GM18508 (cell line): ENCODE measurements around the gene IRGQ.
"Not testable (repeated sequence)": the region's sequence is repeated elsewhere in the genome, so short reads cannot be mapped to it uniquely, and the experiment has no call there.

ENCODE experiments used
- ATAC-seq: cut with Tn5 transposase; IDR thresholded peaks from one replicate; pipeline ENCODE4 v1.9.1; 2021; ENCODE audit warnings: moderate number of reproducible peaks; ENCODE audit not compliant: insufficient read depth, unreplicated experiment

The IRGQ gene

DNA sequence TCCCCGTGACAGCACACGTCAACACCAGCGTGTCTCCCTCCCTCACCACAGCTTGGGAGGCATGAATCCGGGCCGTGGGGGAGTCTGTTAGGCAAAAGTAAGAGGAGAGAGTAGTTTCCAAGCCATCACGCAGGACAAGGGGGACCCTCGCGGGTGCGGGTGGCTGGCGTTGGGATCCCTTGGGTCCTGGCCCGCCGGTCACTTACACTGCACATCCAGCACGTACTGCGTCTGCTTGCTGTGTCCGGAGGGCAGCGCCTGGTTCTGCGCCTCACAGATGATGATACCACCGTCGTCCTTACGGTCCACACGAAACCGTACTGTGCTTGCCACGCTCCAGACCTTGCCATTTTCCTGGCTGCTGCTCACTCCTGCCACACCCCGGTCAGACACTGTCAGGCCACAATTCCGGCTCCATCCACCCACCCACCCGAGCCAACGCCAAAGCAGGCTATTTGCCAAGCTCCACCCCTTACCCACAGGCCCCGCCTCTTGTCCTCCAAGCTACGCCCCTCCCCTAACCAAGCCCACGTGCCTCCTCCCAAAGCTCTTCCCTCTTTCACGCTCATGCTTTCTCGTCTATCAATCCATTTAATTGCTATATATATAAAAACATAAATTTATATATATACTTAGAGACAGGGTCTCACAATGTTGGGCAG is 30.1 kb upstream of the IRGQ start:
- ATAC-seq = no peak

GRCh38 chr19:43624933-43625332 is 29.0 kb upstream of the IRGQ start:
- no peak for ATAC-seq

DNA sequence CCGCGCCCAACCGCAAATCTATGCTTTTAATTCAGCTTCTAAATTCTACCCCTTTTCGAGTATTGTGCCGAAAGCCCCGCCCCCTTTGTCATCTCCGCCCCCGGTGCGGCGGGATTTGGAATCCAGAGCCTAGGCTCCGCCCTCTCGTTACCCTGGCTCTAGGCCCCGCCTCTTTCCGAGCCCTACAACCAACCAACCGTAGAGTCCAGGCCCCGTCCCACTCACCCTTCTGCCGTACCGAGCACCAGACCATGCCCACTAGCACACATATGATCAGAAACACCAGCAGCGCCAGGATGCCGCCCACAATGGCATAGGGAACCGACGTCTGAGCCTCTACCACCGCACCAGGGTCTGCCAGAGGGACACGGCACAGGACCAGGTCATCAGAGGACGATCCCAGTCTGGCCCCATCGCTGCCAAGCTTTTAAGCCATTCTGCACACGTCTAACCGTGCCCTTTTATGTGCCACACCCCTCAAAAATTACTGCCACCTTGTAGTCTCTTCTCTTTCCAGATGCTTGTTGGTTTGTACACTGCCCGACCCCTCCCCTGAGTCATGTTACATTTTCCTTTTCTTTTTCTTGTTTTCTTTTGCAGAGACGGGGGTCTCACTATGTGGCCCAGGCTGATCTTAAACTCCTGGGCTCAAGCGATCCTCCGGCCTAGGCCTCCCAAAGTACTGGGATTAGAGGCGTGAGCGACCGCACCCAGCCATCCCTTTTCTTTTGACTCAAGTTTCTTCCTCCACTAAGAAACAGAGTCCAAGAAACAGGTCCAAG is 28.1 kb upstream of the IRGQ start:
- no peak for ATAC-seq

DNA sequence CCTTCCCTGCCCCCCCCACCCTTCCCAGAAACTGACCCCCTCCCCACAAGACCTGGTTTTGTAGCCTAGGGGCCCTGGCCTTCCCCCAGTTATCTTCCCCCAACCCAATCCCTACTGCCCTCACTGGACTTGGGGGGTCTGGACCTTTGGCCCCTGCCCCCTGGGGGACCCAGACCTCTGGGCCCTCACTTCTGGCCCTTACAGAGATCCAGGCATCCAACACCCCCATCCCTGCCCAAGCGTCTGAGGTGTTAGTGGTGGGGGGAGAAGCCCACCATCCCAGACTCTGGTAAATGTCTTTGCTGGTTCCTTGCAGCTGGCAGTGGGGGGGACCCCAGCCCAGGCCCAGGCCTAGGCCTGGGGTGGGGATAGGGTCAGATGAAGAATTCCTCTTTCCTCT is 27.0 kb upstream of the IRGQ start:
- ATAC-seq = no peak

DNA sequence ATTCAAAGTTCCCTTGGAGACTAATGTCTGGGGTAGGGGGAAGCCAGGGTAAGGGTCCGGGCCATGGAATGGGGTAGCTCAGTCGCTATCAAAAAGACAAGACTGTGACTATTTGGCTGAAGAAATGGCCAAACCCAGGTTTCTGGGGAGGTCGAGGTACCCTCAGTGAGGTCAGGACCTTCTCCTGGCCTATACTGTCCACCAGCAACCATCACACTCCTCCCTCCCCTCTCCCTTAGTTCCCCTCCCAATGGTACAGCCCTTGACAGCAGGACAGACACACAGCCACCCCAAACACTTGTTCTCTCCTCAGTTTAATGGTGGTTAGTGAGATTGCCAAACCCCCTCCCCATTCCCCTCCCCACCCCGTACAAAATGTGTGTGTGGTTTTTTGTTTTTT is 26.1 kb upstream of the IRGQ start:
- no peak for ATAC-seq

DNA sequence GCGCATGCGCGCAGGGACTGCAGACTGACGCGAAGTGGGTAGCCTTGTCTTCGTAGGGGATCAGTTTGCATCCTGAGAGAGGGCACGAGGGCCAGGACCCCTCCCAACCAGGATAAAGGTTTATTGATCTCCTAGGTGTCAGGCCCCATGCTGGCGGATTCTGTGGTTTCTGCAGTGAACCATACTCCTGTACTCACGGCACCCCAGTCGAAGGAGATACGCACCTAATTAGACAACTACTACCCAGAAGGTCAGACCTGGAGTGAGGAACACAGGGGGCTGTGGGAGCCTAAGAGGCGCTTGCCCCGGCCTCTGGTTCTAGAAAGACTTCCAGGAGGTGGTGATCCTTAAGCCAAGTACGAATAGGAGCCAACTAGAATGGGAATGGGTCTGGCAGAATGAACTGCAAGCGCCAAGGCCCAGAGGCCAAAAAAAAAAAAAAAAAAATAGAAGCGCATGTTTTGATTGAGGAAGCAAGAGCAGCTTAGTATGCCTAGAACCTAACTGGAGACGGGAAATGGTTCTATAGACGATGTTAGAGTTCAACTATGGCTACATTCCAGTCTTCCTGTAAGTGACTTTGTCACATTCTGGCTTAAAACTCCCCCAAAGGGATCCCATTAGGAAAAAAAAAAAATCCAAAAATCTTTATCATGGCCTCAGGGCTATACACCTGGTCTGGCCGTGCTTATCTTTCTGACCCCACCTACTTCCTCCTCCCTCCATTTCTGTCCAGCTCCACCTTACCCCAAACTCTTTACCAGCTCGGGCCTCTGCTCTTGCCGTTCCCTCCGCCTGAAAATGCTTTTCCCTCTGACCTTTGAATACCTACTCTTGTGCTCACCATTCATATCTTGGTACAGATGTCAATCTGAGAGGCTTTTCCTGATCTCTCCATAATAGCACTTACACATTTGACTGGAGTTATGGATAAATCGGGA is 24.4 kb upstream of the IRGQ start:
- no peak for ATAC-seq

GRCh38 chr19:43619262-43620060 is 23.5 kb upstream of the IRGQ start, which contains the start of gene ZNF428:
Gene ZNF428 (minus strand): TSS chr19:43619629. CDS start chr19:43614304, 5,325 bp downstream.
- ATAC-seq = no peak

GRCh38 chr19:43618921-43619261 is 23.0 kb upstream of the IRGQ start:
- ATAC-seq = no peak

GRCh38 chr19:43616954-43617353 is 21.0 kb upstream of the IRGQ start:
- ATAC-seq = no peak

DNA sequence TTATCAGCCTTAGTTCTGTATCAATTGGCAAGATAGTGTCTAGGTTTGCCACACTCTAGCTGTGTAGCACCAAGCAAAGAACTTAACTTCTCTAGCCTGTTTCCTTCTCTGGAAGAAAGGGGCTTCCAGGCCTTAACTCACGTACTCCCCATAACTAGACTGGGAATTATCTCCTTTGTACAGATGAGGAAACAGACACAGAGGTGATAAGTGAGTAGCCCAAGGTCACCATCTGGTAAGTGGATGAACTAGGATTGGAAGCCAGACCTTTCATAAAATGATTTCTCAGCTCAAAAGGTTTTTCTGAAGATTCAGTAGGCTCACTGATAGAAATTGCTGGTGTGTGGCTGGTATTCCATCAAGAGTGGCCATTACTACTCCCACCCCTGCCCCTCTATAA is 20.4 kb upstream of the IRGQ start:
- no peak for ATAC-seq

- no peak for ATAC-seq
Observed at GRCh38 chr19:43612374-43612773, 16.4 kb upstream of the IRGQ start.

DNA sequence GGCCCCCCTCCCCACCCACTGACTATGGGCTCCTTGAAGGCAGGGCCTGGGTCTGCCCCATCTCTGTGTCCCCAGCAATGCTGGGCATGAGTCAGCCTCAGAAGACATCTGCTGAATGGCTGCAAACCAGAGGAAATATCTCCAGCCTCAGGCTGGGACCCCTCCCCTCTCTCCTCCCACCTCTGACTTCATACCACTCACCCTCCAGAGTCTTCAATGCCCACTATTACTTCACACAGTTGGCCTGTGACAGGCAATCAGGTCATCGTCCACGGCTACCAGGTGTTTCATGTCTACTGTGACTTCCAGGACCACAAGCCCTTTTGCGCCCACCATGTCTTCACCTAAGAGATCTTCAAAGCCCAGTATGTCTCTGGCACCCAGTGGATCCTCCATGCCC is 15.9 kb upstream of the IRGQ start, which contains the start of gene SRRM5:
Gene SRRM5, plus strand, starts transcription at position 301 of the 400 bp plus-strand sequence. Its CDS starts 34 bp downstream, at position 335.
- no peak for ATAC-seq

DNA sequence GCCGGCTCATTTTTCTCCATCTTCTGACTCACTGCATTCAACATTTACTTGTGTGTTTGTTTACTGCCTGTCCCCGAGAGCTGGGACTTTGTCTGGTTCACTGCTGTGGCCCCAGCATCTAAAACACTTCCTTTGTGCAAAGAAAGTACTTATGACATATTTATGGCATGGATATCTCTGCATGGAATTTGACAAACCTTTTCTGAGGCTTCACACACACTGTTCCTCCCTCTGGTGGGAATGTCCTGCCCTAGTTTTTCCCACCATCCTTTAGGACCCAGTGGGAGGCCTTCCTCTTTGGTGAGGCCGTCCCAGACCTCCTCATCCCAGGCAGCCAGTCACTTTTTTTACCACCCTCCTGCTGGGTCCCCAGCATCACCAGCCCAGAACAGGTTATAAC is 14.6 kb upstream of the IRGQ start:
- no peak for ATAC-seq

- ATAC-seq = no peak
Observed at GRCh38 chr19:43609872-43610271, 13.9 kb upstream of the IRGQ start.

DNA sequence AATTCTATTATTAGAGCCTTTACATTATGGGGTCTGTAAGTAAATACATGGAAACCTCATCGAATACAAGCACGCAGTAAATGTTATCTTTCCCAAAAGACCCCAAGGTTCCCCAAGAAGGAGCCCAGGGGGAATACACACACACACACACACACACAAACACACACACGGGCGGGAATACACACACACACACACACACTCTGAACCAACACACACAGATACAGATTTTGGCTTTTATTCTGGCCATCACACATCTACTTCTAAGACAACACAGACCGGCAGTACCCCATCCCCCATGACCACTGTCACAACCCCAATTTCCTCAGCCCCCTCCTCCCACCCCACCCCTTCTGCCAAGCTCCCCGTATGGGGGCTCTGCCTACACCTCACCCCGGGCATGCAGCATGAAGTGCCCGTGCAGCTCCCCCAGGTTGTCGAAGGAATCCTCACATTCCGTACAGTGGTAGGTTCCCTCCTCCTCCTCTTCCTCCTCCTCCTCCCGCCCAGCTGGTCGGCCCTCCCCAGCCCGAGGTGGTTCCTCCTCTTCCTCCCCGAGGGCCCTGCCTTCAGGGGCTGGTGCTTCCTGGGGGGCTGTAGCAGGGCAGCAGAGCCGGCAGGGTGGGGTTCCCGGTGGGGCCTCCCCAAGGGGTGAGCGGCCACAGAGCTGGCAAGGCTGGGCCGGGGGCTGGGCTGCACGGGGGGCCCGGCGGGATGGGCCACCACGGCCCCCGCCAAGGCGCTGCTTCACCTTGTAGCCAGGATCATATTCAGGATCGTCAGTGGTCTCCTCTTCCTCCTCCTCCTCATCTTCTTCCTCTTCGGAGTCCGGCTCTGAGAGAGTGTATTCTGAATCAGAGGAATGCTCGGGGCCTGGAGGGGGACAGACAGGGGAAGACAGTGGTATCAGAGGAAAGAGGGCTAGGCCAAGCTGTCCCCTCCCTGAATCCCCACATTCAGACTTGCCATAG is 11.6 kb upstream of the IRGQ start:
- no peak for ATAC-seq

DNA sequence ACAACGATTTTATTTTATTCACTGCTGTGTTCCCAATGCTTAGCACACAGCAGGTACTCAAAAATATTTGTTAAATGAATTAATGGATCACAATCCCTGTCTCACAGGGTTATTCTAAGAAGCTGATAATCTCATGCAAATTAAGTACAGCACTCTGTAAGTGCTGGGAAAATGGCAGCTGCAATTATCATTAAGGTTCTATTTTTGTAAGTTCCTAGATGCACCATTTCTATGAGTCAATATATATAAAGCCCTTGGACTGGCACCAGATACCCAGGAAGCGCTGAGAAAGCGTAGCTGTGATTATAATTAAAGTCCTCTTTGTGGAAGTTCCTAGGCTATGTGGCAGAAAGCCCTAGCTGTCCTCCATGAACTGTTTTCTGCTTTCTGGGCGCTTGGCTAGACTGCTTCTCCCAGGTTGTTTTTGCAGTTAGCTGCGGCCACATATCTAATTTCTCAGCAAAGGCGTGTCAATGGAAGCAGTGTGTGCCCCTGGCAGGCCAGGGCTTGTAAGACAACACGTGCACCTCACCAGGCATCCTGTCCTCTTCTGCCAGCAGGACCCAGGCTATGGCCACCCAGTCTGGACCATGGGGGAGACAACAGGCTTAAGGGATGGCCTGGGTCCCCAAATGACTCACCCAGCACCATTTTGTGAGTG is 10.8 kb upstream of the IRGQ start:
- ATAC-seq = no peak

- ATAC-seq = no peak
Observed at GRCh38 chr19:43605875-43606568, 10.1 kb upstream of the IRGQ start.

DNA sequence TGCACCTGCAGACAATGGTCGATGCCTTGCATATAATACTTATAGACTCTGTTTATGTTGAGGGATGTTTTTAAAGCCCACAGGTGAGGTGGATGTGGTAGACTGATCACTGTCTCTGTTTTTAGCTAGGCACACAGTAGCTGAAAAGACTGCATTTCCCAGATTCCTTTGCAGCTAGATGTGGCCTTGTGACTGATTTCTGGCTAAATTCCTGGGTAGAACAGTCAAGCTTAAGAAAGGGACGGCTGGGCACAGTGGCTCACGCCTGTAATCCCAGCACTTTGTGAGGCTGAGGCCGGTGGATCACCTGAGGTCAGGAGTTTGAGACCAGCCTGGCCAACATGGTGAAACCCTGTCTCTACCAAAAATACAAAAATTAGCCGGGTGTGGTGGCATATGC is 4.4 kb upstream of the IRGQ start:
- not testable (repeated sequence) for ATAC-seq
